HepG2 (cell line): ENCODE results near the gene ZSWIM6. TPM values are rescaled to one million over a fixed set of nuclear protein-coding genes. Genes with fewer than 3 reads are reported as not detected.

Experiments
- ATRX ChIP-seq: sonication (generic); formaldehyde crosslinking; IDR thresholded peaks from 2 replicates; pipeline ENCODE4 v1.4.0; 2020; ENCODE audit warnings: missing genetic modification reagents, borderline replicate concordance
- GMEB1 ChIP-seq: sonication (generic); formaldehyde crosslinking; IDR thresholded peaks from 2 replicates; pipeline ENCODE4 v1.5.1; 2020; ENCODE audit warnings: missing genetic modification reagents, mild to moderate bottlenecking, borderline replicate concordance
- JARID2 ChIP-seq: sonication (generic); formaldehyde crosslinking; IDR thresholded peaks from 2 replicates; pipeline ENCODE4 v1.8.1; 2023; ENCODE audit warnings: missing genetic modification reagents, inconsistent platforms; ENCODE audit not compliant: insufficient replicate concordance
- NCOA2 ChIP-seq: sonication (generic); formaldehyde crosslinking; IDR thresholded peaks from 2 replicates; pipeline ENCODE4 v1.8.0; 2022; ENCODE audit warnings: inconsistent platforms
- PAWR ChIP-seq: sonication (generic); formaldehyde crosslinking; IDR thresholded peaks from 2 replicates; pipeline ENCODE4 v1.4.0; 2020; ENCODE audit warnings: missing genetic modification reagents, mild to moderate bottlenecking, borderline replicate concordance
- SALL2 ChIP-seq: sonication (generic); formaldehyde crosslinking; IDR thresholded peaks from 2 replicates; pipeline ENCODE4 v1.8.1; 2023; ENCODE audit warnings: mild to moderate bottlenecking, missing genetic modification reagents, inconsistent platforms
- SP140L ChIP-seq: sonication (generic); formaldehyde crosslinking; IDR thresholded peaks from 2 replicates; pipeline ENCODE4 v1.4.0; 2020; ENCODE audit warnings: missing genetic modification reagents, borderline replicate concordance
- ZBTB43 ChIP-seq: sonication (generic); formaldehyde crosslinking; conservative IDR thresholded peaks from 2 replicates; pipeline ENCODE4 v1.4.0; 2020; ENCODE audit warnings: missing genetic modification reagents
- ZNF407 ChIP-seq: sonication (generic); formaldehyde crosslinking; IDR thresholded peaks from one replicate; pipeline ENCODE4 v1.5.1; 2020; ENCODE audit warnings: mild to moderate bottlenecking, missing genetic modification reagents; ENCODE audit errors: not compliant biosample characterization
- ZNF441 ChIP-seq: sonication (generic); formaldehyde crosslinking; IDR thresholded peaks from 2 replicates; pipeline ENCODE4 v1.7.0; 2021; ENCODE audit warnings: missing genetic modification reagents, borderline replicate concordance
- ZNF768 ChIP-seq: sonication (generic); formaldehyde crosslinking; IDR thresholded peaks from 2 replicates; pipeline ENCODE4 v1.4.0; 2020; ENCODE audit warnings: missing genetic modification reagents
- ZNF816 ChIP-seq: sonication (generic); formaldehyde crosslinking; IDR thresholded peaks from 2 replicates; pipeline ENCODE4 v1.8.0; 2022; ENCODE audit warnings: missing genetic modification reagents, mild to moderate bottlenecking, borderline replicate concordance
- ZNF841 ChIP-seq: sonication (generic); formaldehyde crosslinking; IDR thresholded peaks from 2 replicates; pipeline ENCODE4 v1.8.1; 2023; ENCODE audit warnings: missing genetic modification reagents, borderline replicate concordance
- polyA plus RNA-seq, 8 experiments: library from polyadenylated mRNA; depleted of rRNA in 3 of 8; stranded (reverse) in 7 of 8; unstranded in 1 of 8; fragments of >200 nt; fragmentation: Illumina TruSeq in 4 of 8; extraction: Trizol in 4 of 8; gene quantifications; 2 replicates each; pipeline versions ENCODE4 v1.2.1 to v1.2.3, GENCODE V29; 2011 to 2016; ENCODE audit warnings: low read depth in 4 of 8, missing spikeins in 1 of 8, mixed read lengths in 1 of 8; ENCODE audit not compliant: insufficient read depth in 1 of 8
- total RNA-seq, 5 experiments: library from RNA; depleted of rRNA; stranded (reverse); fragments of >200 nt; fragmentation: Illumina TruSeq; extraction: Trizol; gene quantifications; 2 replicates each; pipeline ENCODE4 v1.2.3, GENCODE V29; 2016; ENCODE audit warnings: low read depth in 1 of 5

Gene ZSWIM6
- total and polyA plus RNA-seq, 2 of the 13 experiments (the other 11 are each of a cell fraction or from before 2014, with no cell fraction given) = 0.82 to 1.9 TPM

DNA sequence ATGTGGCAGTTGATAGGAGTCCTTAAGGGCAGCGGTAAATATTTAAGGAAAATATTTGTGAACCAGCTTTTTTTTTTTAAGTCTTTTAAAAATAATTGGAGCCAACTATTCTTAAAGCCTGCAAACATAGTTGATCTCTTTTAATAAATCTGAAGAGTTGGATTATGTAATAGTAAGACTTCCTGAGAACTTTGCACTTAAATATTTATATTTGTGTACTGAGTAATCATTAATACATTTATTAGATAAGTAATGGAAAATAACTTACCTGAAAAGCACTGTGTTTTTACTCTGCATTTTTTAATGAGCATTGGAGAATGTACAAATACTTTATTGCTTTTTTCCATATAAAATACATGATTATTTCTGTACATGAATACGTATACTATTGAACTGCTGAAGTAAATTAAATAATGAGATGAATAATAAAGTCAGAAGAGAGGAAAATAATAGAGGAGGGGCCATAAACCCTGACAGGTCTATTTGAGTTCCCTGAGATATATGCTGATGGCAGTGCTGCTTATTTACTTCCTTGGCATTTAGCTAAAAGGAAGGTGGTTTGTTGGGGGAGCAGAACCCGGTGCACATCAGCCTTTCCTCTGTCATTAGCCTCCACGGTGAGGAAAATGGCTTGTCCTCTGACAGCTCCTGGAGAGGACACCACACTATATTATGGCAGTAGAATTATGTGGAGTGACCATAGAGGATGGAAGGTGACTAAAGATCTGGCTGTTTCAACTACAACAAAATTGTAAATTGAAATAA, 148.0 kb downstream of the ZSWIM6 start (continued):
- no peak for TF ChIP-seq ZNF407
- no peak for TF ChIP-seq ZNF841 (CRISPR knock-in tag)
- TF ChIP-seq PAWR (CRISPR knock-in tag) = no peak
- TF ChIP-seq SP140L (CRISPR knock-in tag) = no peak
- TF ChIP-seq ZNF441 = no peak
- no peak for TF ChIP-seq SALL2 (CRISPR knock-in tag)
- TF ChIP-seq JARID2 = no peak
- TF ChIP-seq GMEB1 (CRISPR knock-in tag) = no peak
- no peak for TF ChIP-seq NCOA2 (CRISPR knock-in tag)
- TF ChIP-seq ZNF768 (CRISPR knock-in tag) = no peak
- no peak for TF ChIP-seq ATRX (CRISPR knock-in tag)
- TF ChIP-seq ZNF816 (CRISPR knock-in tag) = no peak
- TF ChIP-seq ZBTB43 (CRISPR knock-in tag) = no peak
